H9 (cell line): ENCODE data around the gene MED15. TPM values are rescaled to one million over a fixed set of nuclear protein-coding genes. Genes with fewer than 3 reads are reported as not detected.

Experiments used
- DNase-seq: peaks from one replicate; pipeline ENCODE4 v3.0.0-alpha.2; 2017
- H2AFZ ChIP-seq: one replicate; pipeline ENCODE4 v1.6.1; 2013; ENCODE audit warnings: mild to moderate bottlenecking, low read length, control low read depth, moderate library complexity
- H2AK5ac ChIP-seq: 2 replicates; pipeline ENCODE4 v1.6.1; 2013; ENCODE audit warnings: low read length, control low read depth, mixed read lengths; ENCODE audit not compliant: insufficient read length
- H2BK120ac ChIP-seq: one replicate; pipeline ENCODE4 v1.6.1; 2013; ENCODE audit warnings: low read depth, mild to moderate bottlenecking, low read length, control low read depth, inconsistent platforms; ENCODE audit not compliant: poor library complexity, severe bottlenecking
- H2BK12ac ChIP-seq: 2 replicates; pipeline ENCODE4 v1.6.1; 2013; ENCODE audit warnings: low read length, control low read depth, mixed read lengths, low read depth; ENCODE audit not compliant: insufficient read length
- H2BK15ac ChIP-seq: 2 replicates; pipeline ENCODE4 v1.6.1; 2013; ENCODE audit warnings: low read depth, low read length, control low read depth
- H2BK20ac ChIP-seq: one replicate; pipeline ENCODE4 v1.6.1; 2013; ENCODE audit warnings: low read depth, mild to moderate bottlenecking, low read length, control low read depth, inconsistent platforms; ENCODE audit not compliant: poor library complexity, severe bottlenecking
- H2BK5ac ChIP-seq: 2 replicates; pipeline ENCODE4 v1.6.1; 2013; ENCODE audit warnings: low read length, control low read depth, mixed read lengths; ENCODE audit not compliant: insufficient read length
- H3K14ac ChIP-seq: 2 replicates; pipeline ENCODE4 v1.6.1; 2013; ENCODE audit warnings: low read length, control low read depth; ENCODE audit not compliant: insufficient read depth
- H3K18ac ChIP-seq: 2 replicates; pipeline ENCODE4 v1.6.1; 2013; ENCODE audit warnings: low read depth, mild to moderate bottlenecking, mixed read lengths, low read length, control low read depth; ENCODE audit not compliant: insufficient read length
- H3K23ac ChIP-seq: 2 replicates; pipeline ENCODE4 v1.6.1; 2013; ENCODE audit warnings: low read length, control low read depth, mixed read lengths, low read depth; ENCODE audit not compliant: insufficient read length
- H3K23me2 ChIP-seq: 2 replicates; pipeline ENCODE4 v1.6.1; 2013; ENCODE audit warnings: low read depth, mild to moderate bottlenecking, mixed read lengths, low read length, control low read depth; ENCODE audit not compliant: insufficient read length, poor library complexity, severe bottlenecking
- H3K27ac ChIP-seq: 2 replicates; pipeline ENCODE4 v1.5.1; 2013; ENCODE audit warnings: low read length, control low read depth, mixed read lengths, low read depth; ENCODE audit not compliant: insufficient read length
- H3K27me3 ChIP-seq: 2 replicates; pipeline ENCODE4 v1.6.1; 2013; ENCODE audit warnings: low read length, control low read depth, inconsistent platforms; ENCODE audit not compliant: insufficient read depth
- H3K4ac ChIP-seq: 2 replicates; pipeline ENCODE4 v1.6.1; 2013; ENCODE audit warnings: low read depth, mild to moderate bottlenecking, control low read depth, inconsistent platforms, low read length, moderate library complexity
- H3K4me1 ChIP-seq: 2 replicates; pipeline ENCODE4 v1.6.1; 2013; ENCODE audit warnings: low read length, control low read depth, inconsistent platforms; ENCODE audit not compliant: insufficient read depth
- H3K4me2 ChIP-seq: 2 replicates; pipeline ENCODE4 v1.6.1; 2013; ENCODE audit warnings: low read length, control low read depth, mixed read lengths; ENCODE audit not compliant: insufficient read length, insufficient read depth
- H3K56ac ChIP-seq: 2 replicates; pipeline ENCODE4 v1.6.1; 2013; ENCODE audit warnings: low read depth, mild to moderate bottlenecking, mixed read lengths, low read length, control low read depth; ENCODE audit not compliant: insufficient read length
- H3K79me1 ChIP-seq: 2 replicates; pipeline ENCODE4 v1.6.1; 2013; ENCODE audit warnings: low read depth, mild to moderate bottlenecking, moderate library complexity, low read length, control low read depth, inconsistent platforms; ENCODE audit not compliant: insufficient read depth, poor library complexity, severe bottlenecking
- H3K79me2 ChIP-seq: 2 replicates; pipeline ENCODE4 v1.6.1; 2013; ENCODE audit warnings: low read length, control low read depth, inconsistent platforms; ENCODE audit not compliant: insufficient read depth
- H3K9ac ChIP-seq: 2 replicates; pipeline ENCODE4 v1.6.1; 2013; ENCODE audit warnings: low read length, control low read depth, mixed read lengths; ENCODE audit not compliant: insufficient read length; ENCODE audit errors: extremely low read depth
- H3K9me3 ChIP-seq: one replicate; pipeline ENCODE4 v1.6.1; 2013; ENCODE audit warnings: low read depth, low read length, inconsistent platforms; ENCODE audit not compliant: control insufficient read depth
- H3T11ph ChIP-seq: one replicate; pipeline ENCODE4 v1.6.1; 2013; ENCODE audit warnings: mild to moderate bottlenecking, low read length, control low read depth, inconsistent platforms
- H4K20me1 ChIP-seq: one replicate; pipeline ENCODE4 v1.6.1; 2013; ENCODE audit not compliant: control insufficient read depth, insufficient read length, insufficient read depth
- H4K5ac ChIP-seq: 2 replicates; pipeline ENCODE4 v1.6.1; 2013; ENCODE audit warnings: low read depth, mild to moderate bottlenecking, mixed read lengths, low read length, control low read depth; ENCODE audit not compliant: insufficient read length
- H4K8ac ChIP-seq: replicated peaks from 2 replicates; pipeline ENCODE4 v1.6.1; 2013; ENCODE audit warnings: low read length, control low read depth, mixed read lengths, low read depth; ENCODE audit not compliant: insufficient read length
- H4K91ac ChIP-seq: 2 replicates; pipeline ENCODE4 v1.6.1; 2013; ENCODE audit warnings: low read depth, mild to moderate bottlenecking, moderate library complexity, mixed read lengths, low read length, control low read depth; ENCODE audit not compliant: insufficient read length
- H3K27ac Mint-ChIP-seq, 3 experiments: 2 replicates in 2 of 3; 3 replicates in 1 of 3; pipeline ENCODE4 v1.8.0; 2020 to 2021; ENCODE audit warnings: mixed read lengths in 3 of 3, mild to moderate bottlenecking in 1 of 3, moderate library complexity in 1 of 3
- H3K27me3 Mint-ChIP-seq: 2 replicates; pipeline ENCODE4 v1.8.0; 2021; ENCODE audit warnings: low read depth, mild to moderate bottlenecking, moderate library complexity, mixed read lengths
- H3K36me3 Mint-ChIP-seq, 3 experiments: 2 replicates in 2 of 3; 3 replicates in 1 of 3; pipeline ENCODE4 v1.8.0; 2020 to 2021; ENCODE audit warnings: low read depth in 3 of 3, mixed read lengths in 3 of 3; ENCODE audit not compliant: insufficient read depth in 1 of 3
- H3K4me1 Mint-ChIP-seq, 2 experiments: 2 replicates each; pipeline ENCODE4 v1.8.0; 2020; ENCODE audit warnings: mixed read lengths in 2 of 2
- H3K4me3 Mint-ChIP-seq, 2 experiments: 2 replicates in 1 of 2; 3 replicates in 1 of 2; pipeline ENCODE4 v1.8.0; 2020 to 2021; ENCODE audit warnings: mild to moderate bottlenecking in 2 of 2, mixed read lengths in 2 of 2, moderate library complexity in 1 of 2
- H3K9me3 Mint-ChIP-seq, 2 experiments: 2 replicates in 1 of 2; 3 replicates in 1 of 2; pipeline ENCODE4 v1.8.0; 2020; ENCODE audit warnings: mild to moderate bottlenecking in 2 of 2, mixed read lengths in 2 of 2, moderate library complexity in 1 of 2
- WGBS: extraction: QIAGEN DNeasy Blood & Tissue Kit; methylation state at CpG from one replicate; pipeline ENCODE4 v1.1.7; 2013; ENCODE audit warnings: missing lambda C conversion rate, low lambda C conversion rate, mixed read lengths; ENCODE audit not compliant: insufficient read length; ENCODE audit errors: extremely low coverage; 5-methylcytosine and 5-hydroxymethylcytosine counted together
- total RNA-seq: library from RNA; stranded (reverse); gene quantifications from 2 replicates; pipeline ENCODE4 v1.2.1, GENCODE V29; 2021
- TF ChIP-seq, protein P1 (sequence below): fragments of 200-600 bp; sonication (generic); conservative IDR thresholded peaks from 3 replicates; pipeline ENCODE4 v1.8.0; 2021; ENCODE audit warnings: antibody characterized with exemption, mild to moderate bottlenecking

The MED15 gene
- total RNA-seq, 1 experiment from 2014 or later: 47.4 TPM

DNA sequence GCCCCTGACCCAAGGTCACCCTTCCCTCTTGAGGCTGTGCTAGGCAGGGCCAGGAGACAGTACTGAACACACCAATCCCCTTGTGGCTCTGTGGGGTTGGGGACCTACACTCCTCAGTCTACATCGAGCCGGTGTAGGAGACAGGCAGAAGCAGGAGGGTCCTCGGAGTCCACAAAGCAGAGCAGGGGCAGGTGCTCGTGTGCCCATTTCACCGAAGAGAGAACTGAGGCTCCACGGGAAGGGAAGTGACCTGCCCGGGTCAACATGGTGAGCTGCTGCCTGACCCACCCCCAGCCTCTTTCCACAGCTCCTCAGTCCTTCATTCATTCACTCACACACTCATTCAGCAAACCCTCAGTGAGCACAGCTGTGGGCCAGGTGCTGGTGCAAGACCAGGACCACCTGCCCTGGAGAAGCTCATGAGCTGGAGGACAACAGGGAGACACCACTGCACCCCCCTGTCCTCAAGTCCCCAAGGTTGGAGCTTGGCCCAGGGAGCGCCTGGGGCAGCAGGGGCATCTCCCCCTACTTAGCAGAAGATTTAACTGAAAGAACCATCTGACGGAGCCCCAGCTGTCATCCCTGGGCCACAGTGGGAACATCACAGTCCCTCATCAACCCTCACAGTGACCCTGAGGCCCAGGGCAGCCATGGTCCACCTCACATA lies 127.3 kb downstream of the MED15 start:
- Mint-ChIP-seq H3K4me1 (peaks cover 5 to 9% of the 10 kb centered on the region in 2 experiments; a peak in 3 of 4 replicates), H3K27me3 (peaks cover 2% of the 10 kb centered on the region), H3K9me3 (peaks cover 0 to 1% of the 10 kb centered on the region in 2 experiments; a peak in 1 of 5 replicates), H3K4me3 (no peak overlapping the region), H3K27ac (no peak overlapping the region), H3K36me3 (no peaks in the 10 kb centered on the region; a peak in 1 of 7 replicates)
- H3K27me3 ChIP-seq: no peaks in the 10 kb centered on the region
- no peak overlapping the region for H2BK5ac ChIP-seq
- H2AFZ ChIP-seq: no peak overlapping the region
- H3K23me2 ChIP-seq: no peaks in the 10 kb centered on the region
- no peak overlapping the region for H3K14ac ChIP-seq
- no peak overlapping the region for H2BK12ac ChIP-seq
- H3T11ph ChIP-seq: no peak overlapping the region
- no peak overlapping the region for H4K8ac ChIP-seq
- H3K4ac ChIP-seq: no peak overlapping the region
- H3K79me2 ChIP-seq: no peaks in the 10 kb centered on the region
- H2AK5ac ChIP-seq: no peak overlapping the region
- H4K91ac ChIP-seq: no peak overlapping the region
- no peak overlapping the region for H4K5ac ChIP-seq
- no peaks in the 10 kb centered on the region for H3K4me1 ChIP-seq
- H2BK15ac ChIP-seq: no peak overlapping the region
- no peak overlapping the region for H3K4me2 ChIP-seq
- no peak overlapping the region for H3K56ac ChIP-seq
- no peak for DNase-seq
- no peaks in the 10 kb centered on the region for H3K9me3 ChIP-seq
- H3K9ac ChIP-seq: no peak overlapping the region
- TF ChIP-seq, protein P1, sequence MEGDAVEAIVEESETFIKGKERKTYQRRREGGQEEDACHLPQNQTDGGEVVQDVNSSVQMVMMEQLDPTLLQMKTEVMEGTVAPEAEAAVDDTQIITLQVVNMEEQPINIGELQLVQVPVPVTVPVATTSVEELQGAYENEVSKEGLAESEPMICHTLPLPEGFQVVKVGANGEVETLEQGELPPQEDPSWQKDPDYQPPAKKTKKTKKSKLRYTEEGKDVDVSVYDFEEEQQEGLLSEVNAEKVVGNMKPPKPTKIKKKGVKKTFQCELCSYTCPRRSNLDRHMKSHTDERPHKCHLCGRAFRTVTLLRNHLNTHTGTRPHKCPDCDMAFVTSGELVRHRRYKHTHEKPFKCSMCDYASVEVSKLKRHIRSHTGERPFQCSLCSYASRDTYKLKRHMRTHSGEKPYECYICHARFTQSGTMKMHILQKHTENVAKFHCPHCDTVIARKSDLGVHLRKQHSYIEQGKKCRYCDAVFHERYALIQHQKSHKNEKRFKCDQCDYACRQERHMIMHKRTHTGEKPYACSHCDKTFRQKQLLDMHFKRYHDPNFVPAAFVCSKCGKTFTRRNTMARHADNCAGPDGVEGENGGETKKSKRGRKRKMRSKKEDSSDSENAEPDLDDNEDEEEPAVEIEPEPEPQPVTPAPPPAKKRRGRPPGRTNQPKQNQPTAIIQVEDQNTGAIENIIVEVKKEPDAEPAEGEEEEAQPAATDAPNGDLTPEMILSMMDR: no peak
- H3K18ac ChIP-seq: no peak overlapping the region
- no peak overlapping the region for H2BK20ac ChIP-seq
- no peaks in the 10 kb centered on the region for H3K79me1 ChIP-seq
- H2BK120ac ChIP-seq: no peak overlapping the region
- WGBS: no CpG with 5 or more reads among the region's 9 CpGs
- H3K23ac ChIP-seq: no peak overlapping the region
- H4K20me1 ChIP-seq: no peaks in the 10 kb centered on the region
- no peak overlapping the region for H3K27ac ChIP-seq
